IPS-NIHi7 (cell line): ENCODE results near the gene BAHCC1.

ENCODE experiments used
- DNase-seq: peaks from one replicate; pipeline ENCODE4 v3.0.0; 2012; ENCODE audit warnings: mixed read lengths; ENCODE audit errors: extremely low spot score

The BAHCC1 gene

GRCh38 chr17:81367171-81367570 is 28.1 kb upstream of the BAHCC1 start:
- no peak for DNase-seq

GRCh38 chr17:81368161-81369022 is 26.9 kb upstream of the BAHCC1 start:
- DNase-seq: no peak

DNA sequence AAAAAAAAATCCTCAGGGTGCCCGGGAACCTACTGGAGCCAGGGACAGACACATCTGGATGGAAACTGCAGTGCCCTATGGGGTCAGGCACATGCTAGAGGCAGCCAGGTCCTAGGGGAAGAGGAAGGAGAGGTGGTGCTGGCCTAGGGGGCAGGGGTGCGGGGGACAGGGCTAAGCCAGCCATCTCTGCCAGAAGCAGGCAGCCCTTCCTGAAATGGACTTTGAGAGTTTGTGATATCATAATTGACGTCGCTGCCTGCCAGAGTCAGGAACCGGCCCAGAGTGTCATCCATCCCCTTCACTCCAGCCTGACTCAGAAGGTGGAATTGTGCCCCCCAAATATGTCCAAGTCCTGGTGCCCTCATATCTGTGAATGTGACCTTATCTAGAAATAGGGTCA is 25.0 kb upstream of the BAHCC1 start:
- no peak for DNase-seq

GRCh38 chr17:81371910-81372760 is 23.1 kb upstream of the BAHCC1 start:
- peak; percentile 67 for DNase-seq

DNA sequence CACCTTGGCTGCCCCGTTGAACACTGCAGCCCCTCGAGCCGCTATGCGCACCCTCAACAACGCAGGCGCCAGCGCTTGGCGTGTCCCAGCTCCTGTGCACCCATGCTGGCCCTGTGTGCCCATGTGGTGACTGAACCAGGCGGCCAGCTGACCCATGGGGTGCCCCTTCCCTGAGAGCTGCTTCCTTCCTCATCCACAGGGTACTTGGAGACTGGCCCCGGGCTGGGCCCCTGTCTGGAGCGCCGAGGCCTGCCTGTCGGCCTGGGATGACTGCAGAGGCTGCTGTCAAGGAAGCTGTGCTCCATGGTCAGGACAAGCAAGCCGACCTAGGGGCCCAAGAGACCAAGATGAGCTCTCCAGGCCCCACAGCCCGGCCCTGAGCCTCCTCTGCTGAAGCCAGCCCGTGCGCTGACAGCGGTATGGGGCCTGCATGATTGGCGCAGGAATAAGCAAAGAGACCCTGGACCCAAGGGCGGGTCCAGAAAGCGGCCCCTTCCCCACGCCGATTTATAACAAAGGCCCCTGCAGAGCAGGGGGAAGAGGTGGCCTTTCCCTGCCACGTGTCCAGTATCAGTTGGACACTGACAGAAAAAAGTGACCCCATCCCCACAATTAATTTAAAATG is 21.6 kb upstream of the BAHCC1 start:
- DNase-seq: no peak

GRCh38 chr17:81374890-81375289 is 20.4 kb upstream of the BAHCC1 start:
- no peak for DNase-seq

DNA sequence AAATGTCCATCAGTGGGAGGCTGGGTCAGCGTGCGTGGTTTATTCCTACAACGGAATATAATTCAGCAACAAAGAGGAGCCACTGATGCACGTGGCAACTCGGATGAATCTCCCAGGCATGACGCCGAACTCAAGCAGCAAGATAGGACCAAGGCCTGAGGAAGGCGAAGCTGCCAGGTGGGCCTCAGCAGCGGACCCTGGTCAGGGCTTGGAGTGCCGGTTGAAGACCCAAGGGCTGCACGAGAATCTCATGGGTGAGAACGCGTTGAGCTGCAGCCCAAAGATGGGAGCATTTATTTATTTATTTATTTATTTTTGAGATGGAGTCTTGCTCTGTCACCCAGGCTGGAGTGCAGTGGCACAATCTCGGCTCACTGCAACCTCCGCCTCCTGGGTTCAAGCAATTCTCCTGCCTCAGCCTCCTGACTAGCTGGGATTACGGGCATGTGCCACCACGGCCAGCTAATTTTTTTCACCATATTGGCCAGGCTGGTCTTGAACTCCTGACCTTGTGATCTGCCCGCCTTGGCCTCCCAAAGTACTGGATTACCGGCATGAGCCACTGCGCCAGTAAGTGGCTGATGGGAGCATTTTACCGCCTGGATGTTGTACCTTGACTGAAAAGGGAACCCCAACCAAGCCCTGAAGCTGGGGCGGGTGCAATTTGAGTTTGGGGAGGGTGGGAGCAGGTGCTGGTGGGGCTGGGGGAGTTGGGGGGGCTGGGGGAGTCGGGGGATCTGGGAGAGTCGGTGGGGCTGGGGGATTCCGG is 18.1 kb upstream of the BAHCC1 start:
- DNase-seq: no peak

- no peak for DNase-seq
Observed at GRCh38 chr17:81378941-81379511, 16.2 kb upstream of the BAHCC1 start.

DNA sequence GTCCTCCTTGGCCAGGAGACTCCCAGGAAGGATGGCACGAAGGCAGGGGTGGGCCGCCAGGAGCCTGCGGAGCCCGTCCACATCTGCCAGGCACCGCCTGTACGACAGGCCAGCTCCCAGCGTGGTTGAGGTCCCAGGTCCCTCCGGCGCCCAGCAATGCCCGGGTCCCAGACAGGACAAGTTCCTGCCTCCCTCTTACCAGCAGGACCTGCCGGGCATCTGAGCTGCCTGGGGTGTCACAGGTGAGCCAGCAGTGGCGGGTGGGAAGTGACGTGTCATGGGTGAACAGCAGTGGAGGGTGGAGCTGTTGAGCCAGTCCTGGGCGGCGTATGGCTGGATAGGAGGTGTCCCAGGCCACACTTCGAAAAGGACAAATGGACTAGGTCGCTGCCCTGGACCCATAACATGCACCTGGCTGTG is 15.7 kb upstream of the BAHCC1 start:
- no peak for DNase-seq

- no peak for DNase-seq
Observed at GRCh38 chr17:81380131-81380530, 15.1 kb upstream of the BAHCC1 start.

- no peak for DNase-seq
Observed at GRCh38 chr17:81380666-81381518, 14.4 kb upstream of the BAHCC1 start.

DNA sequence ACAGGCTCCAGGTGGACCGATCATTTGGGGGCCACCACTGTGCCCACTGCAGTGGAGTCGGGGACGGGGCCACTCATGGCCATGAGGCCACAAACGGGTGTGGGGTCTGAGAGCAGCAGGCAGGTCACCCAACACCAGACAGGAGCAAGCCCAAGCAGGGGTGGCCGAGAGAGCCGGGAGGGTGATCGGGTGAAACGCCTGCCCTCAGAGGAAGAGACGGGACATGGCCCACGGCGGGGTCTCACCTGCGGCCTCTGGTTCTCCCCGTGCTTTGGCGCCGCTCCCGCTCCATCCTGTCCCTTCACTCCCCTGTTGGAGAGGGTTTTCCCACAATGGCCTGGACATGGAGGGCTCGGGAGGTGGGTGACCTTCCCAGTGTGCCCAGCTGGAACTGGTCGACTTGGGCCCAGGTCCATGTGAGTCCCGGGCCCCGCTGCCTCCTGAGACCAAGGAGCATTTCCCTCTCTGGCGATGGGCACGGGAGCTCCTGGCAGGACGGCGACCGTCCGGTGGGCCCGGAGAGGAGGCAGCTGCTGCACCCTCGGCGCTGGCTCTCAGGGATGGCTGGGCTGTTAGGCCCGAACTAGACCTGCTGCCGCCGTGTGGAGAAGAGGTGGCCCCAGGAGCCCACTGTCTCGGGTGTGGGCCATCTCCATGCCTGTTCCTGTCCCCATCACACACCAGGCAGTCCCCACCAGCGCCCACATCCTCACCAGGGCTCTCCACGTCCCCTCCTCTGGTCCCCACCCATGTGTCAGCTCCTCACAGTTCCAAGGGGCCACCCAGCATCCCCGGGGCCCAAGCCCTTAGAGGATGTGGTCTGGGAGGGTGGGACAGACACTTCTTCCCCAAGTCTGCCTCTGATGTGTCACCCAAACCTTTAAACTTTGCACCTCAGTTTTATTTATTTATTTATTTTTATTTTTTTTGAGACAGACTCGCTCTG is 13.4 kb upstream of the BAHCC1 start:
- no peak for DNase-seq

DNA sequence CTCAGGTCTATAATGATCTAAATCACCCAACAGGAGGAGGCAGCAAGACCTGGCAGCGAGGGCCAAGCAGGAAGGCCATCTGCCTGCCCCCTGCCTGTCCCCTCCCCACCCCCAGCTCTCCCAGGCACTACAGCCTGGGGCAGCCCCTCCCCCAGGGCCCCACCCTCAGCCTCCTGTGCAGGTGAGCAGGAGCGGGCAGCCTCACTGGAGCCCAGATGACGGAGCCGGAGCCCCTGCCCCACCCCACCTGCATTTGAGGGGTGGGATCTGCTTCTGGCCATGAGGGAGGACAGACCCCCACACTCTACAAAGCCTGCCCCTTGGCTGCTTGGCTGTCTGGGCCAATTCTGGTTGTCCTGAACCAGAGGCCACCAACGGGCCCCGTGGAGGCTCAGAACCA is 12.4 kb upstream of the BAHCC1 start:
- no peak for DNase-seq

DNA sequence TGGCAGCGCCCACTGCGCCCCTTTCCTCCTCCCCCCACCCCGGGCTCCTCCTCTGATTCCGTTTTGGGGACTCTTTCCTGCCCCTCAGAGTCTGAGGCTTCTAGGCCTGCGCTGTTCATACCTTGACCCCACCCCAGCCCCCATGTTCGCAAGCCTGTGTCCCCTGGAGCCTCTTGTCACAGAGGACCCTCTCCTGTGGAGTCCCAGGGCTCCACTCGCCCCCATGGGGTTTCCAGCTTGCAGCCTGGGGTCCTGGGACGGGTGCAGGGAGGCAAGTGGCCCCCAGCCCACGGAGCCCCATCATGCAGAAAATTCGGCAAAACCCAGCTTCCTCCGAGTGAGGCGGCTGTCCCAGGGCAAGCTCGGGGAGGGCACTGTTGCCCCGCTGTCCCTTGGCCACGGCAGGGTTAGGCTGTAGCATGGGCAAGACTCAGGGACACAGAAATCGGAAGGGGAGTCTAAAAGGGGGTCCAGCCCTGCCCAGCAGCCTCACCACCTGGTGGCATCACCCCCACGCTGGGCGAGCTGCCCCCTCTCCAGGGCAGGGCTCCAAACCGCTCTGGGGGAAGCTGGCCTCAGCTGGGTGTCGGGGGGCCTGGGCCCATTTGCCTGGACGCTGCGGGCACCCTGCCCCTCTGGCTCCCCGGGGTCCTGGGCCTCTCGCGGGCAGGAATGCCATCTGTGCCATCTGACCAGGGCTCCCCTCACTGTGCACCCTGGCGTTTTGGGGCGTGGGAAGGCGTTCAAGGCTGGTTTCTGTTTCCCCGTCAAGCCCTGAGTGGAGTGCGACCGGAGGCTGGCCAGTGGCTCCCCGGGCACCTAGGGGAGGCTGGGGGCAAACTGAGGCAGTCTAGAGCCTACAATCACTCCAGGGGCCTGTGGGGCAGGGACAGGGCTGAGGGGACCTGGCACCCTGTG is 11.5 kb upstream of the BAHCC1 start:
- no peak for DNase-seq

DNA sequence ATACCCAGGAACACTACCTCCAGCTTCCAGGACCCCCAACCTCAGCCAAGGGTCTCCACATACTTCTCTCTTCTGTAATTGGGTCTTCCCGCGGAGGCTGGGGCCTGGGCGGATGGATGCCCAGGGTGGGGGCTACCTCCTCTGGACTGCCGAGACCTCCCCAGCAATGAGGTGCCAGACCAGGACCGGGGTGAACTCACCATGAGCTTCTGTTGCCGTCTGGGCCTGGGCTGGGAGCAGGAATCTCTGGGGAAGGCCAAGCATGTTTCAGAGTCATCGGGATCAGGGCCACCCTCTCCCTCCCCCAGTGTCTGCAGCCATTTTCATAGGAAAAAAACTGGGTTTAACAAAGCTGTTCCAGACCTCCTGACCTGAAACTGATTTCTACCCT is 10.3 kb upstream of the BAHCC1 start:
- DNase-seq: no peak

DNA sequence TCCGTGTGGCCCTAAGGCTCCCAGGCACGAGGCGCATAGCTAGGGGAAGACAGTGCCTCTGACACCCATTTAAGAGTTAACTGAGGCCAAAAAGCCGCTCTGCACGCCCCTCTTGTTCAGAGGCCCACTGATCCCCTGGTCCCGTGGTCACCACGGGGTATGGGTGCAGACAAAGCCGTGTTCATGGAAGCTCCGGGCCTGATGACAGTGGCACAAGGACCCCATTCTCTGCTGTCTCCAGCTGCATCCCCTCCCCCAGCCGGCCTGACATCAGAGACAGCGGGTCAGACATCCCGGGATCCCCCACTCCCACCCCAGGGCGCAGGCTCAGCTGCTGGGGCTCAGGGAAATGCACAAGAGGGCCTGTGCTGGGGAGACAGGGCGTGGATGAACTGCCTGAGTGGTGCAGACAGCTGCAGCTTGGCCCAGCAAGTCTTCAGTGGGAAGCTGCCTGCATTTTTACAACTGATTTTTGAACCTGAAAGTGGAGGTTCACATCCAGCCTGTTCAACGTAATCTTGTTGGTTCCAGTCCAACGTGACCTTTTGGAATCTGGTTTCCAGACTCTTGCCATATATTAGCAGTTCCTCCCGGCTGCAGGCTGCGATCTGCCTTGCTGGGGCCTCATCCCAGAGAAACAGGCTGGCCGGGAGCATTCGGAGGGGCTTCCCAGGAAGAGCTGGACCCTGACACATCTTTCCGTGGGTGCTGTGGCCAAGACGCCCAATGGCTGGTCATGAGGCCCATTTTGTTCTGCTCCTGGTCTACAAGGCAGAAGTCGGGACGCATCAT is 9.7 kb upstream of the BAHCC1 start:
- DNase-seq: no peak

- peak; percentile 40 for DNase-seq
Observed at GRCh38 chr17:81386141-81386645, 9.1 kb upstream of the BAHCC1 start.
